DMS79 (cell line): ENCODE data around the gene PALD1.
"Not testable (repeated sequence)": the region's sequence is repeated elsewhere in the genome, so short reads cannot be mapped to it uniquely, and the experiment has no call there.

Experiments
- DNase-seq: peaks from one replicate; lab custom pipeline; 2025; lab: John Stamatoyannopoulos, UW

Gene PALD1

DNA sequence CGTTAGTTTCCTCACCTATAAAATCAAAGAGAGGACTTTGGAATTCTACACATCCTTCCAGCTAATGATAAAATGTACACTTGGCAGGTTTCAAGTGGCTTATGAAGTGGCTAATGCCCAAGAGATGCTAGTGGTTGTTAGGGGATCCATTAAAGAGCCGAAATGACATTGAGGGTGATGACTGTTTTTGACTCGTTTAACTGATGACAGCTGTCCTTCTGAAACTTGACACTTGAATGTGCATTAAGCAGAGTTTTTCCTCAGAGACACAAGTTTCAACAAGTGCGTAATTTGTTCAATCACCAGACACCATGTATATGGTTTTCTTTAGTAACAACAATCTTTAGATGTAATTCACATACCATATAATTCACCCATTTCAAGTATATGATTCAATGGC lies 125.5 kb downstream of the PALD1 start:
- no peak for DNase-seq

DNA sequence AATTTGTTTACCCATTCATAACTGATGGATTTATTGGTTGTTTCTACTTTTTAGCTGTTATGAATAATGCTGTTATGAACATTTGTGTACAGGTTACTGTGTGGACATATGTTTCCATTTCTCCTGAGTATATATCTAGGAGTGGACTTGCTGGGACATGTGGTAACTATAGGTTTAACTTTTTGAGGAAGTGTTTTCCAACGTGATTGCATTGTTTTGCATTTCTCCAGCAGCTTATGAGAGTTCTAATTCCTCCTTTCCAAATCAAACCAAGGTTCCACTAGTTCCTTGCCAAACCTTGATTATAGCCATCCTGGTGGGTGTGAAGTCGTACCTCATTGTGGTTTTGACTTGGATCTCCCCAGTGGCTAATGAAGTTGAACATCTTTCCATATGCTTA lies 126.6 kb downstream of the PALD1 start:
- DNase-seq, result no peak

DNA sequence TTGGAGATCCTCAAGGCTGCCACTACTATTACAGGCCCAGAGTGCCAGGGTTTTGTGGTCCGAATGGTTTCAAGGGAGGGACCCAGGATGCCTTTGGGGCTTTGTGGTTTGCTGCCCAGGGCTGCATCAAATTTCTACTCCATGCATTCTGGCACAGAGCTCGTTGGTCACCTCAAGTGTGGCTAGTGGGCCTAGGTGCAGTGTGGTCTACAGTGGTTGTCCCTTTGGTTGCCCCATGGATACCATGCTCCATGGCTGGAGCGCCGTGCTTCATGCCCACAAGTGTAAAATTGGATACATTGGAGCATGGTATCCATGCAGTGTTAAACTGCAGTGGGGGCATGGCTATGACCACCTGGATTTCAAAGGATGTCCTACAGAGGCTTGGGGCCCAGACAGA lies 129.4 kb downstream of the PALD1 start:
- no peak for DNase-seq

DNA sequence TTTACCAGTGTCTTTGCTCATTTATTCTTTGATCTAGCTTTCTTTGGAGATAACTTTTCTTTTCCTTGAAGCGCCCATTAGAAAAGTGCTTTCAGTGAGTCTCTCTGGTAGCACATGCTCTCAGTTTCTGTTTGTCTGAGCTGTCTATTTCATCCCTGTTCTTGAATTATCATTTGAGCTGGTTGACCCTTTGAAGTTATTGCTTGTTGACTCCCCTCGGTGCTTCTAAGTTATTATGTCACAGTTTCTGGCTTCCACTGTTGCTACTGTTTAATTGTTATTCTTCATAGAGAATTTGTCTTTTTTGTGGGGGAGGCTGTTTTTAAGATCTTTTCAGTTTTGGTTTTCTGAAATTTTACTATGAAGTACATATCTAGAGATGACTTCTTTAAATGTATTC lies 135.4 kb downstream of the PALD1 start:
- no peak for DNase-seq

DNA sequence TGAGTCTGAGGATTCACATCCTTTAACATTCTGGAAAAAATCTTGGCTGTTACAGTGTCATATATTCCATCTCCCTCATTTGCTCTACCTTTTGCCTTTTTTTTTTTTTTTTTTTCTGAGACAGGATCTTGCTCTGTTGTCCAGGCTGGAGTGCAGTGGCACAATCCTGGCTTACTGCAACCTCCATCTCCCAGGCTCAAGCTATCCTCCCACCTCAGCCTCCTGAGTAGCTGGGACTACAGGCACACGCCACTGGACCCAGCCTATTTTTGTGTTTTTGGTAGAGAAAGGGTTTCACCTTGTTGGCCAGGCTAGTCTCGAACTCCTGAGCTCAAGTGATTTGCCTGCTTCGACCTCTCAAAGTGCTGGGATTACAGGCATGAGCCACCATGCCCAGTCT lies 135.8 kb downstream of the PALD1 start:
- not testable (repeated sequence) for DNase-seq

DNA sequence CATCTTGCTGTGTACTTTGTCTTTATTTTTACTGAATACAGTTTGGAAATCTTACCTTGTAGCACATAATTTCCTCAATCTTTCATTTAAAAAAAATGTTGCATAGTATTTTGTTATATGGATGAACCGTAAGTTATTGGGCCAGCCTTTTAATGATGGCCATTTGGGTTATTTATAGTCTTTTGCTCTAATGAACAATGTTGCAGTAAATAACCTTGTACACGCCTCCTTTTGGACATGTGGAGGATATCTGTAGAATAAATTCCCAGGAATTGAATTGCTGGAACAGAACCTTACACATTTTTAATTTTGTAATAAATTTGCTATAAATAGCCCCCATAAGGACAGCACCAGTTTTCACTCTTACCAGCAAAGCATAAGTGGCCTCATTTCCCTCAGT lies 136.6 kb downstream of the PALD1 start:
- DNase-seq, result no peak

DNA sequence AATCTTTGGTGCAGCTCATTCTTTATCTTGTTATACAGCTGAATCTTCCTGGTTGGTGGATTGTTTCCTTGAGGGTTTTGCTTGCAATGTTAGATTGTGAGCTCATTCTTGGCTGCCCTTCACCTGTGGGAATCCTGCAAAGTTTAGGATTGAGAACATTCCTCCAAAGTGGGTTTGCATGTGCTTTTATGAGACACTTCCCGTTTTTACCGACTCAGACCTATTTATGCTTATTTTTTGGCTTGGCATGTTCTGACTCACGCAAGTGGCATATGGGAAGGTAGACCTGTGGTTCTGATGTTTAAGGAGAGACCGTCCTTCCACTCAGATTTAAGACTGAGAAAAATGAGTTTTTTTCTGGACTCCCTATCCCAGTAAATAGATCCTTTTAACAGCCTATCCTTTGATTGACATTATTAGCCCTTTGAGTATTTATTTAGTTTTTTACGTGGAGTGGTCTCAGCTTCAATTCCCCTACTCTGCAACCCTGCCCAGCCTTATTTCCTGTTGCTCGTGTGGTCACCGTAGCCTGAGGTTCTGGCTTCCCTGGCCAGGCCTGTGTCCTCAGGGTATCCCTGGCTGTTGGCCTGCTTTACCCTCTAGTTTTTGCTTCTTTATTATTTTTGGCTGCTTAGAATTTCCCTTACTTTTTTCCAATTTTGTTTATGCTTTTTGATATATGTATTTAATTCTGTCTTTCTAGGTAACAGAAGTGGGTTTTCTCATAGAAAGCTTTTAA lies 137.4 kb downstream of the PALD1 start:
- no peak for DNase-seq

DNA sequence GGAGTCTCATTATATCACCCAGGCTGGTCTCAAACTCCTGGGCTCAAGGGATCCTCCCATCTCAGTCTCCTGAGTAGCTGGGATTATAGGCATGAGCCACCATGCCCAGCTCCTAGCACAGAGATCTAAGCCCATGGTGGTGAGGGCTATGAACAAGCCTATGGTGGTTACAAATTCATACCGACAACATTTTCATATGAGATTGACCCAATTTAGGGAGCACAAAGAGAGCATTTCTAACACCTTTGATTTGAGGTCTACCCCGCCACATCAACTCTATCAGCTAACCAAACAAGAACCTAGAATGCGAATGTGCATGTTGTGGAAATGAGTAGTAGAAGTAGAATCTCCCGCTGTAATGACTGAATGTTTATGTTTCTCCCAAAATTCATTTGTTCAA lies 138.2 kb downstream of the PALD1 start:
- no peak for DNase-seq
